Measurements from ENCODE around the gene RHOJ. TPM values are rescaled to one million over a fixed set of nuclear protein-coding genes. Genes with fewer than 3 reads are reported as not detected.

The RHOJ gene
- total and polyA plus RNA-seq, 3 donors from 2014 or later: 8.3 to 18.6 (median 8.4) TPM

DNA sequence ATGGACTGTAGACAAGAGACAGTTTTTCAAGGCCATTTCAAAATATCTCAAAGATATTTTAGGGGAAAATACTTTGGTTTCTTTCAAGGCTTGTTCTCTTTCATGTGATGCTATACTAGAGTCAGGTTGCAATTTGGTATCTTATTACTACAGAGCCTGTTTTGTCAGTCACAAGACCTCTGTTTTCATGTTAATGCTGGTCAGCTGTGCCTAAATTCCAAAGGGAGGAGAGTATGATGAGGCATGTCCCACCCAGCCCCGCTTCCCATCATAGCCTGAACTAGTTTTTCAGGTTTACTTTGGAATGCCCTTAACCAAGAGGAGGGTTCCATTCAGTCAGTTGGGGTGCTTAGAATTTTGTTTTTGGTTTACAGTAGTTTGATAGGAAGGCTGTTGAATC, 61.9 kb downstream of the RHOJ start:
- TF ChIP-seq, protein P1, sequence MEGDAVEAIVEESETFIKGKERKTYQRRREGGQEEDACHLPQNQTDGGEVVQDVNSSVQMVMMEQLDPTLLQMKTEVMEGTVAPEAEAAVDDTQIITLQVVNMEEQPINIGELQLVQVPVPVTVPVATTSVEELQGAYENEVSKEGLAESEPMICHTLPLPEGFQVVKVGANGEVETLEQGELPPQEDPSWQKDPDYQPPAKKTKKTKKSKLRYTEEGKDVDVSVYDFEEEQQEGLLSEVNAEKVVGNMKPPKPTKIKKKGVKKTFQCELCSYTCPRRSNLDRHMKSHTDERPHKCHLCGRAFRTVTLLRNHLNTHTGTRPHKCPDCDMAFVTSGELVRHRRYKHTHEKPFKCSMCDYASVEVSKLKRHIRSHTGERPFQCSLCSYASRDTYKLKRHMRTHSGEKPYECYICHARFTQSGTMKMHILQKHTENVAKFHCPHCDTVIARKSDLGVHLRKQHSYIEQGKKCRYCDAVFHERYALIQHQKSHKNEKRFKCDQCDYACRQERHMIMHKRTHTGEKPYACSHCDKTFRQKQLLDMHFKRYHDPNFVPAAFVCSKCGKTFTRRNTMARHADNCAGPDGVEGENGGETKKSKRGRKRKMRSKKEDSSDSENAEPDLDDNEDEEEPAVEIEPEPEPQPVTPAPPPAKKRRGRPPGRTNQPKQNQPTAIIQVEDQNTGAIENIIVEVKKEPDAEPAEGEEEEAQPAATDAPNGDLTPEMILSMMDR (IDR thresholded peaks at IDR 0.05): no peak
- no peak for TF ChIP-seq POLR2A (IDR thresholded peaks at IDR 0.05)
- Histone ChIP-seq H3K4me1 (no peaks in the 10 kb centered on the region), H3K36me3 (ENCODE audit: low read depth, missing control alignments) (no peaks in the 10 kb centered on the region), H3K4me3 (no peak overlapping the region), H3K27ac (no peak overlapping the region), H3K9me3 (no peaks in the 10 kb centered on the region), H3K27me3 (no peaks in the 10 kb centered on the region)
- 88 to 96% methylated on average over 1 of the region's 1 CpG for WGBS, 2 donors
- DNase-seq: no peak
- intact Hi-C loops (cut with DNase I; ENCODE audit: low total_unique reads): no loop called here

DNA sequence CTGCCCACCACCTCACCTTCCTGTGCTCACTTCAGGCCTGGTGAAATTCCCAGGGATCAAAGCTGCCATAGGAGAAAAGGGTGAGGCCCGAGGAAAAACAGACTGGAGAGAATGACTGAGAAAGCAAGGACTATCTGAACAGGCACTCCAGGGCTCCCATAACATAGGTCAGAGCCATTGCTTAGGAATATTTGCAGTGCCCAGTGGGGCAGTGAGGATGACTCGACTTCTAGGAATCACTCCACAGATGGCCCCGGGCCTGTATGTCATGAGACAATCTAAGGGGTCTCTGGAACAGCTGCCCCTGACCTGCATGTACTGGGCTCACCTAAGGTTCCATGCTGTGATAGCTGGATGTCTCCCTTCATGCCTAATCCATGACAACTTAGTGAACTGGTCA, 62.9 kb downstream of the RHOJ start:
- TF ChIP-seq POLR2A (IDR thresholded peaks at IDR 0.05): no peak
- TF ChIP-seq, protein P1 (IDR thresholded peaks at IDR 0.05): no peak
- no peak overlapping the region for H3K27ac ChIP-seq
- no peak overlapping the region for H3K4me3 ChIP-seq
- no peaks in the 10 kb centered on the region for H3K36me3 ChIP-seq (ENCODE audit: low read depth, missing control alignments)
- H3K27me3 ChIP-seq: no peaks in the 10 kb centered on the region
- H3K9me3 ChIP-seq: no peaks in the 10 kb centered on the region
- WGBS, 2 donors: 89 to 94% methylated on average over 3 of the region's 3 CpGs
- intact Hi-C loops (cut with DNase I; ENCODE audit: low total_unique reads): no loop called here
- no peak for DNase-seq
- H3K4me1 ChIP-seq: no peaks in the 10 kb centered on the region

DNA sequence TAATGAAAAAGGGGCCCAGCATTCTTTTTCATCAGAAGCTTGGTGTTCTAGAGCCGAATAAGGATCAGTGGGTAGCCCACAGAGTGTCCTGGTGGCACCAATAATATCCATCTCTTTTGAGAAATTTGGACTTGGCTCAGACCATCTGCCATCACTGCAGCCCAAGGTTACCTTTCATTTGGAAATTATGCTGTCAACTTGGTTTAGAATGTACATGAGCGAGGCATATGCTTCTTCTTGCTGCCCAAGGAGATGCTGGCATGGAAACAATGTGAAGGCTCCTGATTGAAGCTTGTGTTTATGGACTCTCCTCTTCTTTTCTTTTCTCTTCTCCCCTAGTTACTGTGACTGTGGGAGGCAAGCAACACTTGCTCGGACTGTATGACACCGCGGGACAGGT, 64.5 kb downstream of the RHOJ start:
- WGBS, 2 donors: 86 to 90% methylated on average over 5 of the region's 5 CpGs
- Histone ChIP-seq H3K4me1 (no peaks in the 10 kb centered on the region), H3K4me3 (no peak overlapping the region), H3K27ac (no peak overlapping the region), H3K27me3 (no peaks in the 10 kb centered on the region), H3K36me3 (ENCODE audit: low read depth, missing control alignments) (no peaks in the 10 kb centered on the region), H3K9me3 (no peaks in the 10 kb centered on the region)
- intact Hi-C loops (cut with DNase I; ENCODE audit: low total_unique reads): no loop called here
- no peak for DNase-seq
- TF ChIP-seq, protein P1 (IDR thresholded peaks at IDR 0.05): no peak
- TF ChIP-seq POLR2A (IDR thresholded peaks at IDR 0.05): no peak

DNA sequence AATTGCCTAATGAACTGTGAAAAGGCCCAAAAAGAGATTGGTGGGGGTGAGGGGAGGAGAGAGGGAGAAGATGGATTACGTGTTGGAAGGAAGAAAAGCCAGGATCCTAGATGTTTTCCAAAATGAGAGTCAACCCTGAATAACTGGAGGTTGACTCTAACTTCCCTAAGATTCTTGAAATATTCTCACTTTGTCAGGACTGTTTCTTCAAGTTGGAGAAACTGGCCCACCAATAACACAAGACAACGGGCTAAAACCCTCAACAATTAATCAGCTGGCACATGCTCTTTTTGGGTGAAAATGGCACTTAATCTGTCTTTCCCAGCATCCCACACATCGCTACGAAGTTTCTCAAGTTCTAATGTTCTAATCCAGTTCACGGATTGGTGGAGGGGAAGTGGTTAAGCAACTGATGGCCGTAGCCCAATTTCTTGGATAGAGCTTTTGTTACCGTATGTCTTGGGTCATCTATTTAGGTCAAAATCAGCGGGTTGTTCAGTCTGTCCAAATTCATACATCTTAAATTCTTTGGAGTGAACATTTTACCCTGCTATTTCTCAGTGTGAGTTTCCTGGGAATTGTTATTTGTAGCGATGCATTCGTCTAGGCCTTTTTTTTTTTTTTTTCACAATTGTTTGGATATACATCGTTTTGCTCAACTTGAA, 65.5 kb downstream of the RHOJ start:
- H3K4me3 ChIP-seq: no peak overlapping the region
- no peak for DNase-seq
- H3K9me3 ChIP-seq: no peaks in the 10 kb centered on the region
- no peaks in the 10 kb centered on the region for H3K4me1 ChIP-seq
- H3K36me3 ChIP-seq (ENCODE audit: low read depth, missing control alignments): no peaks in the 10 kb centered on the region
- H3K27ac ChIP-seq: no peak overlapping the region
- WGBS, 2 donors: 77 to 87% methylated on average over 11 of the region's 11 CpGs
- no peak for TF ChIP-seq POLR2A (IDR thresholded peaks at IDR 0.05)
- TF ChIP-seq, protein P1 (IDR thresholded peaks at IDR 0.05): no peak
- intact Hi-C loops (cut with DNase I; ENCODE audit: low total_unique reads): loop anchor here (10.0 kb wide), 1 partner anchor 1105 kb away; no protein-coding TSS in a partner anchor
- H3K27me3 ChIP-seq: no peaks in the 10 kb centered on the region

DNA sequence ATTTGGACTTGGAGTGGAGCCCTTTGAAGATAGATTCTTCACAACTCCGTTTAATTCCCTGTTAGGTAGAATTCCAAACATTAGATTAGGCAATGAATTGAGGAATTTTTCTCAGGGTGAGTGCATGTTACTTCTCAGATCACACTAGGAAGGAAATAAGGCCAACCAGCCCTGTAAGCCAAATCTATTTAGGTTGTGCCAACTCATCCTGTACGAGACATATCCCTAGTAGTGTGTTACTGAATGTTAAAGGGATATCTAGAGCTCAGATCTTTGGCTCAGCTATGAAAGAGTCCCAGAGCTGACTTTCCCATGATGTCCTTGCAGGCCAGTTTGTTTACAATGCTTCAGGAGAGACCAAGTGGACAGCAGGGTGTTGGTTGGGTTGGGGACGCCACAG, 68.9 kb downstream of the RHOJ start:
- 61 to 62% methylated on average over 3 of the region's 3 CpGs for WGBS, 2 donors
- Histone ChIP-seq H3K4me3 (no peak overlapping the region), H3K4me1 (no peaks in the 10 kb centered on the region), H3K9me3 (no peaks in the 10 kb centered on the region), H3K27me3 (no peaks in the 10 kb centered on the region), H3K36me3 (ENCODE audit: low read depth, missing control alignments) (no peaks in the 10 kb centered on the region), H3K27ac (no peak overlapping the region)
- DNase-seq: no peak
- intact Hi-C loops (cut with DNase I; ENCODE audit: low total_unique reads): loop anchor here (10.0 kb wide), 1 partner anchor 1108 kb away; no protein-coding TSS in a partner anchor
- TF ChIP-seq, protein P1 (IDR thresholded peaks at IDR 0.05): no peak
- TF ChIP-seq POLR2A (IDR thresholded peaks at IDR 0.05): no peak

Data from testis (tissue), 3 donors.